HepG2 (cell line): Measurements from ENCODE around the gene NUP93. TPM values are rescaled to one million over a fixed set of nuclear protein-coding genes. Genes with fewer than 3 reads are reported as not detected.

Experiments used
- ATAC-seq: fragments of 200-7000 bp; cut with Tn5 transposase; 3 replicates; pipeline ENCODE4 v1.9.1; 2020; ENCODE audit warnings: mild to moderate bottlenecking, moderate library complexity
- BruUV-seq: library from RNA; stranded (reverse); fragments of 400-500 nt; replicated peaks from 2 replicates; lab custom pipeline; 2021; lab: Mats Ljungman, UMichigan
- CTCF ChIA-PET: fragments of 300-600 bp; formaldehyde crosslinking; extraction: SDS; loops from one replicate; lab custom pipeline; 2021; ENCODE audit warnings: low total read pairs, inconsistent platforms, low intra/inter-chr PET ratio; lab: Yijun Ruan, JAX
- POLR2A ChIA-PET: fragments of 350-600 bp; sonication (Branson Sonifier 250); formaldehyde crosslinking; loops from one replicate; lab custom pipeline; 2020; ENCODE audit warnings: antibody characterized with exemption, inconsistent platforms; lab: Yijun Ruan, JAX
- DNase-seq: peaks from one replicate; pipeline ENCODE4 v3.0.0-alpha.2; 2015; ENCODE audit warnings: low spot score
- FAIRE-seq: peaks from 3 replicates; lab custom pipeline; 2011; peaks lifted over from hg19 to GRCh38; lab: Jason Lieb, UNC
- H2AFZ ChIP-seq: one replicate; pipeline ENCODE4 v1.6.1; 2011; ENCODE audit warnings: low read length, inconsistent platforms
- H3K27ac ChIP-seq: fragments of 300-600 bp; 3 replicates; pipeline ENCODE4 v1.8.0; 2011; ENCODE audit warnings: mixed run types, mild to moderate bottlenecking, mixed read lengths, low read length, inconsistent platforms; ENCODE audit not compliant: insufficient read depth; ENCODE audit errors: extremely low read length
- H3K27me3 ChIP-seq, 2 experiments: fragments of 200-600 bp in 1 of 2; 2 replicates in 1 of 2; 3 replicates in 1 of 2; pipeline versions ENCODE4 v1.6.0 to v1.8.0; 2011; ENCODE audit warnings: low read length in 2 of 2, mild to moderate bottlenecking in 2 of 2, moderate library complexity in 2 of 2, inconsistent platforms in 1 of 2; ENCODE audit not compliant: insufficient read depth in 2 of 2, control insufficient read depth in 1 of 2
- H3K36me3 ChIP-seq, 2 experiments: fragments of 200-600 bp in 1 of 2; replicated peaks in 1 of 2; 2 replicates in 1 of 2; 3 replicates in 1 of 2; pipeline versions ENCODE4 v1.5.1 to v1.8.0; 2011; ENCODE audit warnings: low read length in 2 of 2, inconsistent platforms in 1 of 2; ENCODE audit not compliant: insufficient read depth in 2 of 2, control insufficient read depth in 1 of 2
- H3K4me1 ChIP-seq: 2 replicates; pipeline ENCODE4 v1.5.1; 2012; ENCODE audit warnings: low read length, inconsistent platforms; ENCODE audit not compliant: insufficient read depth
- H3K4me2 ChIP-seq: 2 replicates; pipeline ENCODE4 v1.6.0; 2011; ENCODE audit warnings: low read depth, low read length, inconsistent platforms
- H3K4me3 ChIP-seq, 3 experiments: fragments of 200-600 bp in 1 of 3; sonication (generic), shearing (Covaris generic) in 1 of 3; replicated peaks in 1 of 3; 2 replicates each; pipeline ENCODE4 v1.5.1; 2011 to 2016; ENCODE audit warnings: low read length in 3 of 3, inconsistent platforms in 2 of 3, low read depth in 2 of 3, mild to moderate bottlenecking in 2 of 3, control low read depth in 1 of 3, mixed read lengths in 1 of 3; ENCODE audit not compliant: insufficient read depth in 1 of 3
- H3K79me2 ChIP-seq: one replicate; pipeline ENCODE4 v1.6.1; 2011; ENCODE audit warnings: low read length, inconsistent platforms; ENCODE audit not compliant: insufficient read depth
- H3K9ac ChIP-seq: 2 replicates; pipeline ENCODE4 v1.6.0; 2011; ENCODE audit warnings: mild to moderate bottlenecking, low read depth, low read length, inconsistent platforms; ENCODE audit not compliant: insufficient read depth
- H3K9me3 ChIP-seq: 2 replicates; pipeline ENCODE4 v1.5.1; 2012; ENCODE audit warnings: mild to moderate bottlenecking, low read length
- H4K20me1 ChIP-seq: 2 replicates; pipeline ENCODE4 v1.6.0; 2011; ENCODE audit warnings: inconsistent platforms, mild to moderate bottlenecking, low read length, moderate library complexity; ENCODE audit not compliant: insufficient read depth
- AHDC1 ChIP-seq: sonication (generic); formaldehyde crosslinking; IDR thresholded peaks from 2 replicates; pipeline ENCODE4 v1.5.1; 2020; ENCODE audit warnings: mild to moderate bottlenecking, missing genetic modification reagents, borderline replicate concordance
- CREBL2 ChIP-seq: sonication (generic); formaldehyde crosslinking; IDR thresholded peaks from 2 replicates; pipeline ENCODE4 v1.8.1; 2023; ENCODE audit warnings: missing genetic modification reagents, mild to moderate bottlenecking, borderline replicate concordance
- MYNN ChIP-seq: sonication (generic); formaldehyde crosslinking; IDR thresholded peaks from 2 replicates; pipeline ENCODE4 v1.4.0; 2020; ENCODE audit warnings: mild to moderate bottlenecking, low read depth, missing genetic modification reagents
- RFX5 ChIP-seq: IDR thresholded peaks from 2 replicates; pipeline ENCODE4 v1.6.1; 2011; ENCODE audit warnings: low read depth, low read length, improper control_type of control experiment
- SNAPC2 ChIP-seq: sonication (generic); formaldehyde crosslinking; IDR thresholded peaks from 2 replicates; pipeline ENCODE4 v1.8.1; 2022; ENCODE audit warnings: mild to moderate bottlenecking, missing genetic modification reagents
- SOX13 ChIP-seq, 3 experiments: fragments of 450-650 bp in 1 of 3; sonication (generic) in 1 of 3; formaldehyde crosslinking in 1 of 3; IDR thresholded peaks in 2 of 3; conservative IDR thresholded peaks in 1 of 3; 2 replicates each; pipeline versions ENCODE4 v1.5.0 to v1.6.1; 2016 to 2020; ENCODE audit warnings: antibody characterized with exemption in 1 of 3, mild to moderate bottlenecking in 1 of 3, missing compliant biosample characterization in 1 of 3, missing genetic modification reagents in 1 of 3, moderate library complexity in 1 of 3
- SP2 ChIP-seq: sonication (generic); formaldehyde crosslinking; IDR thresholded peaks from 2 replicates; pipeline ENCODE4 v1.5.1; 2020; ENCODE audit warnings: mild to moderate bottlenecking, missing genetic modification reagents
- SRY ChIP-seq: sonication (generic); formaldehyde crosslinking; IDR thresholded peaks from 2 replicates; pipeline ENCODE4 v1.8.0; 2022; ENCODE audit warnings: mild to moderate bottlenecking, missing genetic modification reagents
- TP53 ChIP-seq: sonication (generic); formaldehyde crosslinking; conservative IDR thresholded peaks from 2 replicates; pipeline ENCODE4 v1.4.0; 2020; ENCODE audit warnings: missing genetic modification reagents
- ZBTB14 ChIP-seq: sonication (generic); formaldehyde crosslinking; IDR thresholded peaks from 2 replicates; pipeline ENCODE4 v1.4.0; 2020; ENCODE audit warnings: missing genetic modification reagents
- ZMYM3 ChIP-seq: sonication (generic); formaldehyde crosslinking; IDR thresholded peaks from 2 replicates; pipeline ENCODE4 v1.5.1; 2020; ENCODE audit warnings: mild to moderate bottlenecking, missing genetic modification reagents
- ZNF17 ChIP-seq: sonication (generic); formaldehyde crosslinking; IDR thresholded peaks from 2 replicates; pipeline ENCODE4 v1.5.0; 2020; ENCODE audit warnings: mild to moderate bottlenecking, missing genetic modification reagents
- ZNF570 ChIP-seq: sonication (generic); formaldehyde crosslinking; IDR thresholded peaks from 2 replicates; pipeline ENCODE4 v1.4.0; 2020; ENCODE audit warnings: mild to moderate bottlenecking, missing genetic modification reagents, borderline replicate concordance
- ZNF639 ChIP-seq: conservative IDR thresholded peaks from 2 replicates; pipeline ENCODE4 v1.6.1; 2018; ENCODE audit warnings: missing genetic modification reagents
- ZSCAN22 ChIP-seq: sonication (generic); formaldehyde crosslinking; IDR thresholded peaks from 2 replicates; pipeline ENCODE4 v1.4.0; 2020; ENCODE audit warnings: mild to moderate bottlenecking, missing genetic modification reagents
- WGBS: methylation state at CpG from one replicate; pipeline ENCODE4 v1.1.6; 2017; ENCODE audit warnings: low lambda C conversion rate; 5-methylcytosine and 5-hydroxymethylcytosine counted together
- in situ Hi-C: cut with HindIII; loops from 2 replicates; pipeline ENCODE4 v1.10.0; 2017; ENCODE audit warnings: low pct_unique_long_range_greater_than_20kb; ENCODE audit not compliant: extremely low pct_ligation_motif_present
- intact Hi-C: fragments of 100-400 bp; cut with micrococcal nuclease; formaldehyde crosslinking; loops from one replicate; pipeline ENCODE4 v1.10.0; 2022; ENCODE audit not compliant: unreplicated experiment
- polyA plus RNA-seq, 8 experiments: library from polyadenylated mRNA; depleted of rRNA in 3 of 8; stranded (reverse) in 7 of 8; unstranded in 1 of 8; fragments of >200 nt; fragmentation: Illumina TruSeq in 4 of 8; extraction: Trizol in 4 of 8; gene quantifications; 2 replicates each; pipeline versions ENCODE4 v1.2.1 to v1.2.3, GENCODE V29; 2011 to 2016; ENCODE audit warnings: low read depth in 4 of 8, missing spikeins in 1 of 8, mixed read lengths in 1 of 8; ENCODE audit not compliant: insufficient read depth in 1 of 8
- total RNA-seq, 5 experiments: library from RNA; depleted of rRNA; stranded (reverse); fragments of >200 nt; fragmentation: Illumina TruSeq; extraction: Trizol; gene quantifications; 2 replicates each; pipeline ENCODE4 v1.2.3, GENCODE V29; 2016; ENCODE audit warnings: low read depth in 1 of 5

Gene NUP93
- total and polyA plus RNA-seq, 2 of the 13 experiments (the other 11 are each of a cell fraction or from before 2014, with no cell fraction given), result 58.5 to 140 TPM

- TF ChIP-seq ZNF639 (CRISPR knock-in tag), result no peak
- TF ChIP-seq ZSCAN22 (CRISPR knock-in tag), result no peak
- no peak for TF ChIP-seq SOX13 (IDR thresholded peaks at IDR 0.05)
- TF ChIP-seq SOX13 (CRISPR knock-in tag; conservative IDR thresholded peaks at IDR 0.05 in 1 of 2, IDR thresholded peaks at IDR 0.05 in 1 of 2), result no peak
- no peak for TF ChIP-seq MYNN (CRISPR knock-in tag)
- TF ChIP-seq ZMYM3 (CRISPR knock-in tag), result no peak
- TF ChIP-seq SP2 (CRISPR knock-in tag), result no peak
- TF ChIP-seq, all 625 proteins: peak for 0
Observed at GRCh38 chr16:56684926-56685590, 44.9 kb upstream of the NUP93 start (continued).

- H3K27ac ChIP-seq, result no peak overlapping the region
- ATAC-seq (no peak), DNase-seq (no peak), FAIRE-seq (no peak)
- no peak overlapping the region for H3K4me3 ChIP-seq
- H3K27me3 ChIP-seq, result no peaks in the 10 kb centered on the region; a peak in 1 of 5 replicates
- CTCF ChIA-PET, result no interaction called here
- H2AFZ ChIP-seq, result no peak overlapping the region
- BruUV-seq, result no TSS peak
- POLR2A ChIA-PET, result no interaction called here
- H3K36me3 ChIP-seq, result no peaks in the 10 kb centered on the region
- H3K9me3 ChIP-seq, result peaks cover 10% of the 10 kb centered on the region
- intact Hi-C loops (no loop called here), in situ Hi-C loops (no loop called here)
- no peak overlapping the region for H3K9ac ChIP-seq
- H3K4me1 ChIP-seq, result peaks cover 39% of the 10 kb centered on the region
- no peak overlapping the region for H3K4me2 ChIP-seq
- WGBS, result 75% methylated on average over 7 of the region's 7 CpGs
- no peaks in the 10 kb centered on the region for H4K20me1 ChIP-seq
- H3K79me2 ChIP-seq, result no peaks in the 10 kb centered on the region
- no peak for TF ChIP-seq SNAPC2 (CRISPR knock-in tag)
- TF ChIP-seq TP53, result no peak
- TF ChIP-seq ZNF17 (CRISPR knock-in tag), result no peak
- no peak for TF ChIP-seq AHDC1
- TF ChIP-seq ZBTB14 (CRISPR knock-in tag), result no peak
- no peak for TF ChIP-seq SRY
- no peak for TF ChIP-seq RFX5
- no peak for TF ChIP-seq CREBL2
- TF ChIP-seq ZNF570, result no peak
Observed at GRCh38 chr16:56686758-56687157, 43.2 kb upstream of the NUP93 start.
